Amygdala (tissue), 56 donors: ENCODE results near the gene PPFIA1.

ENCODE experiments used
- DNase-seq, 56 donors: peaks; one replicate each; lab custom pipeline; 2025; lab: John Stamatoyannopoulos, UW

The PPFIA1 gene

DNA sequence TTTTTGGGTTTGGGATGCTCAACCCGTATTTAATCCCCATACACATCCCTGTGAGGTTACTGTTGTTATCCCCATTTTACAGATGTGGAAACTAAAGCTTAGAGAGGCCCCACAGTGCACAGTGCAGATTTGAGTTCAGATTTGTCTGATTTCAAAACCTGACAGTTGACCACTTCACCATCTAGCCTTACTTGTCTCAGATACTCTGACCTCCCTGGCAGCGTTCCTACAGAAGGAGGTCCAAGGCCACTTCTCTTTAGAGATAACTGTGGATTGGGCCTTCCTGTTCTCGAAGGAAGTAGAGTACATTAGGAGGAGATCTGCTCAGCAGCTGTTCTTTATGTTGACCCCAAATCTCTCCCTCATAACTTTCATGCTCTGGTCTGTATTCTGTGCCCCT is 81.2 kb downstream of the PPFIA1 start:
- no peak for DNase-seq

DNA sequence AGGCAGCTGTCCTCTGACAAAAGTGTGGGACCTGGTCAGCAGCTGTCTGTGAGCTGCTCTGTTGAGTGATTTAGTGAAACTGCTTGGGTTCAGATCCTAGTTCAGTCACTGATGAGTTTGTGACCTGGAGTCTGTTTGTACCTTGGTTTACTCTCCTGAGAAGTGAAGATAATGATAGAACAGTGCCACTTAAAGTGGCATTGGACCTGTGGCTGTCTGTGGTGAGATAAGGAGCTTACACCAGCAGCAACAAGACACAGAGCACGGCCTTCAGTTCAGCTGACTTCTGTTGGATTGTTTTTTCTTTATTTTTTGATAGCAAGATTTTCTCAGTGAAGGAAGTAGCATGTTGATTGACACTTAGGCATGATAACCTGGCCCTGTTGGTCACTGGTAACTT is 81.6 kb downstream of the PPFIA1 start:
- DNase-seq: no peak

DNA sequence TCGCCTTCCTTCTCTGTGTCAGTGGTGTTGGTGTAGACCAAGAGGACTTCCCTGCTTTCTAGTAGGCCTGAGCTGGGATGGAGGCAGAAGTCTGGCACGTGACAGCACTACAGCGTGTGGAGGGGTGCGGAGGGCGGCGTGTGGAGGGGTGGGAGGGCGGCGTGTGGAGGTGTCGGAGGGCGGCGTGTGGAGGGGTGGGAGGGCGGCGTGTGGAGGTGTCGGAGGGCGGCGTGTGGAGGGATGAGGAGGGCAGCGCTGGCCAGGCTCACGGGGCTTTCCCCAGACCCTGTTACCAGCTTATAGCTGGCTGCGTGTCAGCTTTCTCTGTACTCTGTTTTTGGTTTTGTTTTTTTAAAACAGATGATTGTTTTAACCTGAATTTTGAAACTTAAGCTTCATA is 82.1 kb downstream of the PPFIA1 start:
- no peak for DNase-seq

GRCh38 chr11:70353329-70353728 is 82.8 kb downstream of the PPFIA1 start:
- no peak for DNase-seq

DNA sequence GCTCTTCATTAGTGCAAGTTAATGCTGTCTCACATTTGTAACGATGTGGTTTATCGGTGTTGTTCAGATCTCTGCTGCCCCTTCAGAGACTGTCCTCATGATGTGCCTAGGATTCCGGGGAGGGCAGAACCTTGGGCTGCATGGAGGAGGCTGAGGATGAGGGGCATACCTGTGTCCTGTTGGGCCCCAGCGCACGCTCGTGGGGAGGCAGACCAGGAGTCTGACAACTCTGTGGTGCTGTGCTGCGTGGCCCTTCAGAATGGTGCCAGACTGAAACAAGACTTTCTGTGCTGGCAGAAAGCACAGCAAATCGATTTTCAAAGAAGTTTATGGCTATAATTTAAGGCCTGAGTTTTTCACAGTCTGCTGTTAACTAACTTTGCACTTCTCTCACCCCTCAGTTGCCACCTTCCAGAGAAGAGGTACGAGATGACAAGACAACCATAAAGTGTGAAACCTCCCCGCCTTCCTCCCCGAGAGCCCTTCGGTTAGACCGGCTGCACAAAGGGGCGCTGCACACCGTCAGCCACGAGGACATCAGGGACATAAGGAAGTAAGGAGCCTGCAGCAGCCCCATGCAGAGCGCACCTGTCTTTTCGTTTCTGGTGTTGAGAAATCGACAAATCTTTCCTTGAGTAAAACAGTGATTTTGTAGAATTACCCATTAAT is 83.5 kb downstream of the PPFIA1 start:
- DNase-seq: no peak

GRCh38 chr11:70354629-70355028 is 84.1 kb downstream of the PPFIA1 start:
- no peak for DNase-seq

DNA sequence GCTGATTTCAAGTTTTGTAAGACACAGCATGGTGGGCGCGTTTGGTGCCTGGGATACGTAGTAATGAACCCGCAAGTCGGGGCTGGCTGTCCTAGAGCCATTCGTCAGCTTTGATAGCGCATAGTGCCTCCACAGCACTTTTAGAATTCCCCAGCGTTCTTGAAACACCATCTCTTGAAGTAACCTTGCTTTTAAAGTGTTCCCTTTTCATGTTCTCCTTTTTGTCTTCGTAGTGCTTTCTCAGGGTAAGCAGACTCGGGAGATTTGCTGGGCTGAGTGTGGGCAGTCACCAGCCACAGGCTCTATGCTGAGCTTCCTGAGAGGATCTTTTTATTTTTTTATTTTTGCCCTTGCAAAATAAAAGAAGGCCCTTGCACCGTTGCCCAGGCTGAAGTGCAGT is 88.3 kb downstream of the PPFIA1 start:
- peak in 1 of 56 donors; percentile 18 for DNase-seq

DNA sequence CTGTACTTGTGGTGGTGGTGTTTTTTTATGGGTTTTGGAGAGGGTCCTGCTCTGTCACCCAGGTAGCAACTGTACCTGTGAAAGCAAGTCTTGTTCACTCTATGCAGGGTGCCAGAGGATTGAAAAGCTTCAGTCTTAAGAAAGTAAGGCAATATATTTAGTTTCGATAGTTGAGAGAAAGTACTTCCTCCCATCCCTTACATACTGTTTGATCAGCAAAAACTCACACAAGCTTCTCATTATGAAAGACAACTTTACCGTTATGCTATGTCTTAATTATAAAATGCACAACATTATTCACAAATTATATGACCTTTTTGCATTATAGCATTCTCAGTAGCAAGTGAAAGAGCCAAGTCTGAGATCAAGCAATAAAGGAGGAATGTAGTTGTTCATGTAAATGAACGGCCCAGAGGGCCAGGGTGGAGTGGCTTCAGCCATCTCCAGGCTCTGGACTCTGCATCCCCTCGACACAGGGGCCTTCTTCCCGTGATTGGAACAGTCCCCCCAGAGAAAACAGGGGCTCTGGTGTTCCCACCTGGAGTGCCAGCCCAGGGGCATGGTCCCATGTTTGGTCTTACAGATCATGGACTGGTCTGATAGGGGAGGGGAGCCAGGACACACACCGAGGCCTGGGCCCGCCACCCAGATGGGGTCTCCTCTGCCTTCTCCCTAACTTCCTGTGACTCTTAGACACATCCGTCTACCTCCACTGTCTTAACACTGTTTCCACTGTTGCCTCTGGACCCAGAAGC is 89.1 kb downstream of the PPFIA1 start:
- no peak for DNase-seq

- DNase-seq: peak in 2 of 56 donors; percentile 19 to 28
Observed at GRCh38 chr11:70360211-70360610, 89.7 kb downstream of the PPFIA1 start.

- no peak for DNase-seq
Observed at GRCh38 chr11:70364178-70364577, 93.7 kb downstream of the PPFIA1 start.

- no peak for DNase-seq
Observed at GRCh38 chr11:70364745-70365543, 94.5 kb downstream of the PPFIA1 start.

GRCh38 chr11:70365544-70365927 is 95.0 kb downstream of the PPFIA1 start:
- no peak for DNase-seq

- no peak for DNase-seq
Observed at GRCh38 chr11:70367071-70367470, 96.6 kb downstream of the PPFIA1 start.

GRCh38 chr11:70368961-70369360 is 98.5 kb downstream of the PPFIA1 start:
- no peak for DNase-seq

DNA sequence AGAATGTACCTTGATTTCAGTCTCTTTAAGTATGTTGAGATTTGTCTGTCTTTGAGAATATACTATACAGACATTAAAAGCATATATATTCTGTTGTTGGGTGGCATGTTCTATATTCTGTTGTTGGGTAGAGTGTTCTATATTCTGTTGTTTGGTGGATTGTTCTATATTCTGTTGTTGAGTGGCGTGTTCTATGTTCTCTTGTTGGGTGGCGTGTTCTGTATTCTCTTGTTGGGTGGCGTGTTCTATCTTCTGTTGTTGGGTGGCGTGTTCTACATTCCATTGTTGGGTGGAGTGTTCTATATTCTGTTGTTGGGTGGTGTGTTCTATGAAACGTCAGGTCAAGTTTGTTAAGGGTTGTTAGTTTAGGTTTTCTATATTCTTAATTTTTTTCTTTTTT is 100.8 kb downstream of the PPFIA1 start:
- no peak for DNase-seq

DNA sequence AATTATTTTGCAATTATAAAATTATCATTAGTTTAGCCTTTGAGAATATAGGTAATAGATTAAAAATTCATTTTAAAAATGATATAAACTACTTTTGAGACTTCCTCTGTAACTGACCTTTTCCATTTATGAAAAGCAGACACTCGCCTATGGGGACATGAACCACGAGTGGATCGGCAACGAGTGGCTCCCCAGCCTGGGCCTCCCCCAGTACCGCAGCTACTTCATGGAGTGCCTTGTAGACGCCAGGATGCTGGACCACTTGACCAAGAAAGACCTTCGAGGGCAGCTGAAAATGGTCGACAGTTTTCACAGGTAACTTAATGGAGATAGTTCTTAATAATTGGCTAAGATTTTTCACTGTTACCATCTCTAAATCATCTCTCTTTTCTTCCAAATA is 101.6 kb downstream of the PPFIA1 start:
- no peak for DNase-seq

- no peak for DNase-seq
Observed at GRCh38 chr11:70376621-70377020, 106.1 kb downstream of the PPFIA1 start.

- no peak for DNase-seq
Observed at GRCh38 chr11:70377645-70378044, 107.2 kb downstream of the PPFIA1 start.

DNA sequence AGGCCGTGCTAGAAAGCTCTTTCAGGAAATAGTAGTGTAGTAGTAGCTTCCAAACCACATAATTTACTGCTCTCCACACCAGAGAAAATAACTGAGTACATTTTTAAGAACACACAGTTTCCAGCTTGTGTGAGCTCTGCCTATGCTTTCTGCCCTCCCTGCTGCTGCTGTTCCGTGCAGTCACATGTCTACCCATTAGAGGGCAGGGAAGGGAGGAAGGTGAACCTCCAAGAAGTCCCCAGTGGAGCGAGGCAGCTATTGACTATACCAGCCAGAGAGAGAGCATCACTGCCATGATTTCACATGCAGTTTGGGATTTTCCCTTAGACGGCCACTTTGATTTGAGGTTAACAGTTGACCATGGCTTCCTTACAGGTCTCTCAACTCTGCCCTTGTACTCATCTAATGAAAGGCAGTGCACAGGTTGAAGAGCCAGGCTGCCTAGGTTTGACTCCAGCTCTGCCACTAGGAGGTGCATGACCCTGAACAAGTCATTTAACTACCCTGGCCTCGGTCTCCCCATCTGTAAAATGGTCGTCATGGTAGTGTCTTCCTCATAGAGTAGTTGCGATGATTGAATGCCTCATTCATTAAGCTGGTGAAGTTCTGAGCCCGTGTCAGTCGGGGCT is 108.1 kb downstream of the PPFIA1 start:
- DNase-seq: no peak

- no peak for DNase-seq
Observed at GRCh38 chr11:70381350-70381749, 110.9 kb downstream of the PPFIA1 start.
